ENCODE data around the gene MCRS1.

GRCh38 chr12:49552425-49552824 lies 15.5 kb downstream of the MCRS1 start:
- TF ChIP-seq CTCF (conservative IDR thresholded peaks at IDR 0.05; ENCODE audit: low read length) (no peak), EZH2phosphoT487 (IDR thresholded peaks at IDR 0.05; ENCODE audit: borderline replicate concordance, low read depth, low read length) (no peak)

Data from OCI-LY7 (cell line).